Measurements from ENCODE around the gene CNDP2.

The CNDP2 gene

DNA sequence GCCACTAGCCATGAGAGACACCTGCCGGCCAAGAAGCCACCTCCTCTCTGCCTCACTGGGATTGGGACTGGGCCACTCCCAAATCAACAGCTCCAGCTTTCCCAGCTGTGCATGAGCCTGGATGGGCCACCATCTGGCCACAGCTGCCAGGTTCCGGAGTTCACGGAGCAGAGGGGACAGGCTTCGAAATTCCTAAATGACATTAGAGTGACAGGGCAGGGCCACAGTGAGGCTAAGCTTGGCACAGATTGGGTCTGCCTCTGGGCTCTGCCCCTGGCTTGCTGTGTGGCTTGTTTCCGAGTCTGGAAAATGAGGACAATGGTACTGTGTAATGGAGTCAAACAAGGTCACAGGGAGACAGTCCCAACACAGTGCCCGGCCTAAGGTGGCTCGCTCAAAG is 45.5 kb upstream of the CNDP2 start:
- Histone ChIP-seq H3K4me2 (ENCODE audit: low read length) (no peak overlapping the region), H3K27me3 (ENCODE audit: control insufficient read depth, low read length) (peaks cover 13% of the 10 kb centered on the region; the same call in 1 of the 2 replicates), H3K4me3 (ENCODE audit: low read length) (no peak overlapping the region), H3K9me2 (replicated peaks; ENCODE audit: control insufficient read depth, low read length) (no peaks in the 10 kb centered on the region), H3K27ac (ENCODE audit: low read depth, low read length) (no peak overlapping the region), H3K4me1 (ENCODE audit: control insufficient read depth, low read length) (no peaks in the 10 kb centered on the region), H3K36me3 (ENCODE audit: control insufficient read depth, low read length) (no peaks in the 10 kb centered on the region), H3K79me2 (ENCODE audit: control insufficient read depth, low read length) (no peaks in the 10 kb centered on the region), H4K20me1 (ENCODE audit: control insufficient read depth, insufficient read depth, low read depth, low read length) (no peaks in the 10 kb centered on the region), H3F3A (ENCODE audit: control insufficient read depth, insufficient read depth) (no peaks in the 10 kb centered on the region), H3K9me3 (ENCODE audit: control insufficient read depth, insufficient read depth, low read length) (no peaks in the 10 kb centered on the region)
- TF ChIP-seq EZH2phosphoT487 (IDR thresholded peaks at IDR 0.05; ENCODE audit: borderline replicate concordance, low read length) = no peak
- TF ChIP-seq, protein P1, sequence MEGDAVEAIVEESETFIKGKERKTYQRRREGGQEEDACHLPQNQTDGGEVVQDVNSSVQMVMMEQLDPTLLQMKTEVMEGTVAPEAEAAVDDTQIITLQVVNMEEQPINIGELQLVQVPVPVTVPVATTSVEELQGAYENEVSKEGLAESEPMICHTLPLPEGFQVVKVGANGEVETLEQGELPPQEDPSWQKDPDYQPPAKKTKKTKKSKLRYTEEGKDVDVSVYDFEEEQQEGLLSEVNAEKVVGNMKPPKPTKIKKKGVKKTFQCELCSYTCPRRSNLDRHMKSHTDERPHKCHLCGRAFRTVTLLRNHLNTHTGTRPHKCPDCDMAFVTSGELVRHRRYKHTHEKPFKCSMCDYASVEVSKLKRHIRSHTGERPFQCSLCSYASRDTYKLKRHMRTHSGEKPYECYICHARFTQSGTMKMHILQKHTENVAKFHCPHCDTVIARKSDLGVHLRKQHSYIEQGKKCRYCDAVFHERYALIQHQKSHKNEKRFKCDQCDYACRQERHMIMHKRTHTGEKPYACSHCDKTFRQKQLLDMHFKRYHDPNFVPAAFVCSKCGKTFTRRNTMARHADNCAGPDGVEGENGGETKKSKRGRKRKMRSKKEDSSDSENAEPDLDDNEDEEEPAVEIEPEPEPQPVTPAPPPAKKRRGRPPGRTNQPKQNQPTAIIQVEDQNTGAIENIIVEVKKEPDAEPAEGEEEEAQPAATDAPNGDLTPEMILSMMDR (IDR thresholded peaks at IDR 0.05; ENCODE audit: low read depth, low read length, poor library complexity, severe bottlenecking) = no peak

DNA sequence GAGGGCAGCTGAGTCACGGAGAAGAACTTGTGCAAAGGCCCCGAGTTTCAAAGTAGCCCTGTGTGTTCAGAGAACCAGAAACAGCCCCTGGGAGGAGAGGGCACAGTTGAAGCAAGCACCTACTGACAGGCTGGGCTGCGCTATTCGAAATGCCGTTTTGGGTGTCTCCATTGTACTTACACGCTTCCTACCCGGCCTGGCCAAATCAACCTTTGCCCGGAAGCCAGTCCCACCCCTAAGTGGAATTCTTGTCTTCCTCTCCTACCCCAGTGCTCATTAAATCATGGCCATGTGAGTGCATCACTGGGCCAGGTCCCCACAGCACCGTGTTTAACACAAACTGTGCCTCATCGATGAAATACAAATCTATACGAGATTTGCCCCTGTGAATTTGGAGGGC is 45.0 kb upstream of the CNDP2 start:
- Histone ChIP-seq H3K9me3 (ENCODE audit: control insufficient read depth, insufficient read depth, low read length) (no peaks in the 10 kb centered on the region), H3K27me3 (ENCODE audit: control insufficient read depth, low read length) (peaks cover 13% of the 10 kb centered on the region; the same call in 1 of the 2 replicates), H3K79me2 (ENCODE audit: control insufficient read depth, low read length) (no peaks in the 10 kb centered on the region), H3K36me3 (ENCODE audit: control insufficient read depth, low read length) (no peaks in the 10 kb centered on the region), H3K9me2 (replicated peaks; ENCODE audit: control insufficient read depth, low read length) (no peaks in the 10 kb centered on the region), H3F3A (ENCODE audit: control insufficient read depth, insufficient read depth) (no peaks in the 10 kb centered on the region), H4K20me1 (ENCODE audit: control insufficient read depth, insufficient read depth, low read depth, low read length) (no peaks in the 10 kb centered on the region), H3K4me2 (ENCODE audit: low read length) (no peak overlapping the region), H3K4me3 (ENCODE audit: low read length) (no peak overlapping the region), H3K27ac (ENCODE audit: low read depth, low read length) (no peak overlapping the region), H3K4me1 (ENCODE audit: control insufficient read depth, low read length) (no peaks in the 10 kb centered on the region)
- TF ChIP-seq, protein P1 (IDR thresholded peaks at IDR 0.05; ENCODE audit: low read depth, low read length, poor library complexity, severe bottlenecking) = no peak
- no peak for TF ChIP-seq EZH2phosphoT487 (IDR thresholded peaks at IDR 0.05; ENCODE audit: borderline replicate concordance, low read length)

DNA sequence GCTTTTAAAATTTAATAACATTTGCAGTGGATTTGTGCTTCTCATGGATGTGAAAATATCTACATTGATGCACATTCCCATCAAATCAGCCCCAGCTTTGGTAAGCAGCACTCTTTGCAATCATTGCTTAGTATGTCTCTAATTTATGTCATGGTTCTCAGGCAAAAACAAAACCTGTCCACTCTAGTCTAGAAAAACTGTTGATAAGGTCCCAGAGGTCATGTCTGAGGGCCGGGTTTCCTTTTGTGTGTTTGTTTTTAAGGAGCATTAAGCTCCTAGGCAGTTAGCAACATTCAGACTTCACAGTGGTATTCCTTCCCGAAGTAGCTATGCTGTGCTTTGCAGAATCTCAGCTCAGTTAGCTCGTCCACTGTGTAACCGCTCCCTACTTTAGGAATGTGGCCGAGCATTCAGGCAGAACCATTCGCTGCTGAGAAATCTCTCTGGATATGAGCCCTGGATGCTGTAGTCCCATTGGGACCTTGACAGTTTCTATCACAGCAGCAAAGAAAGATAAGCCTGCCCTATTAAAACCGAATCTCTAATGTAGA is 43.1 kb upstream of the CNDP2 start:
- Histone ChIP-seq H4K20me1 (ENCODE audit: control insufficient read depth, insufficient read depth, low read depth, low read length) (no peaks in the 10 kb centered on the region), H3K9me2 (replicated peaks; ENCODE audit: control insufficient read depth, low read length) (no peaks in the 10 kb centered on the region), H3K4me2 (ENCODE audit: low read length) (no peak overlapping the region), H3K36me3 (ENCODE audit: control insufficient read depth, low read length) (no peaks in the 10 kb centered on the region), H3F3A (ENCODE audit: control insufficient read depth, insufficient read depth) (no peaks in the 10 kb centered on the region), H3K79me2 (ENCODE audit: control insufficient read depth, low read length) (no peaks in the 10 kb centered on the region), H3K4me1 (ENCODE audit: control insufficient read depth, low read length) (no peaks in the 10 kb centered on the region), H3K27me3 (ENCODE audit: control insufficient read depth, low read length) (peaks cover 13% of the 10 kb centered on the region; the same call in 1 of the 2 replicates), H3K4me3 (ENCODE audit: low read length) (no peak overlapping the region), H3K27ac (ENCODE audit: low read depth, low read length) (no peak overlapping the region), H3K9me3 (ENCODE audit: control insufficient read depth, insufficient read depth, low read length) (no peaks in the 10 kb centered on the region)
- TF ChIP-seq, protein P1 (IDR thresholded peaks at IDR 0.05; ENCODE audit: low read depth, low read length, poor library complexity, severe bottlenecking) = no peak
- TF ChIP-seq EZH2phosphoT487 (IDR thresholded peaks at IDR 0.05; ENCODE audit: borderline replicate concordance, low read length) = no peak

Measured in DOHH2 (cell line).